CD1c-positive myeloid dendritic cell (primary cell): ENCODE results near the gene DENND2A.
A peak's percentile ranks its signal among the peaks of the same experiment; 100 is the strongest.
"Not testable (repeated sequence)": the region's sequence is repeated elsewhere in the genome, so short reads cannot be mapped to it uniquely, and the experiment has no call there.

Source experiments
- DNase-seq: peaks from one replicate; pipeline ENCODE4 v3.0.0-alpha.2; 2016; ENCODE audit errors: extremely low spot score

DENND2A gene

GRCh38 chr7:140673774-140674155 is 33.2 kb upstream of the DENND2A start:
- DNase-seq, result no peak

GRCh38 chr7:140673063-140673773 is 32.6 kb upstream of the DENND2A start:
- DNase-seq, result peak; percentile 29

GRCh38 chr7:140672382-140673062 is 31.9 kb upstream of the DENND2A start, which contains the start of gene ADCK2:
ADCK2 (plus strand) TSS chr7:140672945; CDS start chr7:140673331, 386 bp downstream.
- peak; percentile 67 for DNase-seq

GRCh38 chr7:140671966-140672365 is 31.4 kb upstream of the DENND2A start:
- peak; percentile 64 for DNase-seq

- DNase-seq, result no peak
Measured at GRCh38 chr7:140670343-140670935, 29.8 kb upstream of the DENND2A start.

- DNase-seq, result not testable (repeated sequence)
Measured at GRCh38 chr7:140669862-140670261, 29.2 kb upstream of the DENND2A start.

GRCh38 chr7:140669352-140669751 is 28.7 kb upstream of the DENND2A start:
- DNase-seq, result no peak

- no peak for DNase-seq
Measured at GRCh38 chr7:140668641-140669040, 28.0 kb upstream of the DENND2A start.

GRCh38 chr7:140667476-140667875 is 26.9 kb upstream of the DENND2A start:
- no peak for DNase-seq

GRCh38 chr7:140662938-140663337 is 22.3 kb upstream of the DENND2A start:
- DNase-seq, result not testable (repeated sequence)

GRCh38 chr7:140661124-140661523 is 20.5 kb upstream of the DENND2A start:
- no peak for DNase-seq

GRCh38 chr7:140659856-140660255 is 19.2 kb upstream of the DENND2A start:
- DNase-seq, result no peak

GRCh38 chr7:140657891-140658290 is 17.3 kb upstream of the DENND2A start:
- DNase-seq, result peak; percentile 33

- peak; percentile 90 for DNase-seq
Measured at GRCh38 chr7:140656548-140657515, 16.2 kb upstream of the DENND2A start.

GRCh38 chr7:140655511-140656408 is 15.1 kb upstream of the DENND2A start:
- DNase-seq, result peak; percentile 37

GRCh38 chr7:140654661-140655060 is 14.0 kb upstream of the DENND2A start:
- no peak for DNase-seq

GRCh38 chr7:140654109-140654387 is 13.4 kb upstream of the DENND2A start:
- DNase-seq, result no peak

- peak; percentile 83 for DNase-seq
Measured at GRCh38 chr7:140653319-140654108, 12.9 kb upstream of the DENND2A start.

- no peak for DNase-seq
Measured at GRCh38 chr7:140650367-140650766, 9.8 kb upstream of the DENND2A start.
